Ovary (tissue), 9 donors: Measurements from ENCODE around the gene NDN. TPM values are rescaled to one million over a fixed set of nuclear protein-coding genes. Genes with fewer than 3 reads are reported as not detected.

Experiments used
- polyA plus RNA-seq, 2 donors: library from polyadenylated mRNA; stranded (reverse); fragments of 200-250 nt in 1 of 2; fragments of 350-450 nt in 1 of 2; fragmentation: Illumina TruSeq in 1 of 2; extraction: RNeasy Lipid Tissue Mini Kit (QIAGEN cat#74804) in 1 of 2; gene quantifications; one replicate each; pipeline ENCODE4 v1.2.3, GENCODE V29; 2013 to 2014
- total RNA-seq, 7 donors: library from RNA; depleted of rRNA in 2 of 7; stranded (reverse); fragments of >200 nt in 2 of 7; fragmentation: NEBNext Ultra II Directional in 3 of 7; extraction: Animal tissue kit (Norgen Biotek cat#: 25700) in 3 of 7; gene quantifications; one replicate each; pipeline versions ENCODE4 v1.1.0 to v1.2.4, GENCODE V29; 2016 to 2023
- donor health status: DM: no; HTN: no; CAD: no; lungs with moderate emphysema.
- donor health status: DM: no; HTN: no; CAD: no.
- donor health status: Bipolar disorder and iron deficiency.
- donor health status: DM: yes; HTN: yes; CAD: no.
- donor health status: DM: no; HTN: no; CAD: no.
- donor health status: DM: yes; HTN: yes; CAD: no.

Gene NDN
- total and polyA plus RNA-seq, 9 donors, result 77.9 to 137 (median 110) TPM

Other genes with a start within 250 kb of the NDN start
- not detected for gene GOLGA6L2, start 240.1 kb downstream of the NDN start, total RNA-seq
- gene GOLGA6L2, start 240.1 kb downstream of the NDN start, polyA plus RNA-seq, result not detected
- gene MKRN3, start 121.6 kb downstream of the NDN start, total RNA-seq, result 1 to 10 TPM in 2 of 7 donors, under 1 TPM in 2, not detected in 3; 0.48 to 2.2 (median 1.3) TPM
- under 1 TPM; 0.38 to 0.61 TPM for gene MKRN3, start 121.6 kb downstream of the NDN start, polyA plus RNA-seq
- 1 to 10 TPM; 1.5 to 4.3 (median 2.4) TPM for gene MAGEL2, start 39.4 kb downstream of the NDN start, total RNA-seq
- gene MAGEL2, start 39.4 kb downstream of the NDN start, polyA plus RNA-seq, result 1 to 10 TPM in 1 of 2 donors, under 1 TPM in 1; 0.75 to 1.7 TPM